Effector CD8-positive, alpha-beta T cell (primary cell): ENCODE data around the gene TAS2R16.
"Not testable (repeated sequence)": the region's sequence is repeated elsewhere in the genome, so short reads cannot be mapped to it uniquely, and the experiment has no call there.

ENCODE experiments used
- DNase-seq: peaks from one replicate; lab custom pipeline; 2025; lab: John Stamatoyannopoulos, UW

TAS2R16 gene

DNA sequence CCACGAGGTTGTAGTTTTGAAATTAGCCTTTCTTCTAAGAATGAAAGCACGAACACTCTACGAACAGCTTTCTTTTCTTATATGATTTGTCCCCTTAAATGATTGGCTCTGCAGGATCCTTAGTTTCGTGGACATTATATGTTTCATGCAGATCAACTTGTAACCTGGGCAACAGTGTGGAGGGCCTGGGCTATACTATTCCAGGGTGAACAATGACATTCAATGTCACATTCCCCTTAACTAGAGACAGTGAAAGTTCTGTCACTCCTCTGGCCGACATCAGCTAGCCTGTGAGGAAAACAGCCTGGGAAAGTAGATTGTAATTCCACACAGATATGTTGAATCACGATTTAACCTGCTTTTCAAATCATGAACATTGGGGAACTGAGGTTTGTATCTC is 23.4 kb downstream of the TAS2R16 start:
- DNase-seq = no peak

DNA sequence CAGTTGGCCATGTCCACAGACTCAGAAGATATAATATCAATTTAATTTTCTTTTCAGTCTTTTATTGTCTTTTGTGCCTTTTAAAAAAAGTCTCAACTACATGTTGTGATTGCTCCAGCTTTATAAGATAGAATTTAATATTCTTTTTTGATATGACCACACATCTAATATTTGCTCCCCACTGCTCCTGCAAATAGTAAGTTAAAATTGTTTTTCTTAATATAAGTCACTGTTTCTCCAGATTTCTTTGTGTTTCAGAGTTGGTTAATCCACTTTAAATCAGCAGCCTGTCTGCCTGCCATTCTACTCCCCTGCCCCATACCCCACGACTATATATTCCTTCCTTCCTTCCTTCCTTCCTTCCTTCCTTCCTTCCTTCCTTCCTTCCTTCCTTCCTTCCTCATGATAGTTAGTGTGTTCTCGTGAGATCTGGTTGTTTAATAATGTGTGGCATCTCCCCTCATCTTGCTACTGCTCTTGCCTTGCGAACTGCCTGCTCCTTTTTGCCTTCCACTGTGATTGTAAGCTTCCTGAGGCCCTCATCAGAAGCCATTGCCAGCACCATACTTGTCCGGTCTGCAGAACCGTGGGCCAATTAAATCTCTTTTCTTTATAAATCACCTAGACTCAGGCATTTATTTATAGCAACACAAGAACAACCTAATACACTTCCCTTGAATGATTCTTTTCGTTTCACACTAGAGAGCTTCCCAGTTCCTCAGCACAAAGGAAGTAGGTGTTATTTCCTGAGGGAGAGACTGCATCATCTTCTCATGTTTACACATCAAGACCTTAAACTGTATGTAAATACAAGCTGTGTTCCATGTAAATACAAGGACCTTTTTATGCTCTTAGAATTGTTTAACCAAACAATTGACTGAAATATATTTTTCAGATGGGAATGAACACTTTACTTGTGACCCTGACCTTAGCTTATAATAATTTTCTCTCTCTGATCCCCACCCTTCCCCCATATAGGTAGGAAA is 24.5 kb downstream of the TAS2R16 start:
- DNase-seq = no peak

- no peak for DNase-seq
These were observed 27.1 kb downstream of the TAS2R16 start for GRCh38 chr7:122968389-122968788.

DNA sequence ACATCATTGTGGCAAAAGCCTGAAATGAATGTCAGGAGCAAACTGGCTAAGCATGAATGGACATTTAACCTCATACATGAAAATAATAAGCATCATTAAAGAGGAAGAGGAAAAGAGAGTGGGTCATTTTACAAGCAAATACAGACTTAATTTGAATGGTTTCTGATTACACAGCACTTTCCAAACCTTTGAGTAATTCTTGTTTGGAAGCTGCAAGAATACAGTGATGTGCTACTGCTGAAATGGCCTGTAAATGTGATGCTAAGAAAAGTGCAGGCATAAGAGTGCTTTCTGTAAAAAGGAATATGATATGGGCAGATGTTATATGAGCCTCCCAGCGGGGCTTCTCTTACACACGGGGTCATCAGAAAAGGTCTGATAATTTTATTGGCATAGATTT is 30.2 kb downstream of the TAS2R16 start:
- DNase-seq = no peak

GRCh38 chr7:122953678-122954077 is 41.8 kb downstream of the TAS2R16 start:
- DNase-seq = not testable (repeated sequence)

DNA sequence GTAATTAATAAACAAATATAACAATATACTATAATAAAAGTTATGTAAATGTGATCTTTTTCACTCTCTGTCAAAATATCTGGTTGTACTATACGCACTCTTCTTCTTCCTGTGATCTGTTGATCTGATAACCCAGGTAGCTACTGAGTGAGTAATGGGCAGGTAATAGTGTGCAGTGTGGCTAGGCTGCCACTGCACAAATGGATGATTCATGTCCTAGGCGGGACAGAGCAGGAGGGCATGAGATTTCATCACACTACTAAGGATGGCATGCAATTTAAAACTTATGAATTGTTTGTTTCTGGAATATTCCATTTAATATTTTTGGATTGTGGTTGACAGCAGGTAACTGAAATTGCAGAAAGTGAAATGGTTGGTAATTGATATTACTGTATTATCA is 44.5 kb downstream of the TAS2R16 start:
- no peak for DNase-seq

- DNase-seq = no peak
These were observed 46.3 kb downstream of the TAS2R16 start for GRCh38 chr7:122949186-122949585.
